Lung (tissue), 12 donors: Measurements from ENCODE around the gene CHRM4. TPM values are rescaled to one million over a fixed set of nuclear protein-coding genes. Genes with fewer than 3 reads are reported as not detected.

Experiments
- ATAC-seq: fragments of 200-7000 bp; cut with Tn5 transposase; one replicate; pipeline ENCODE4 v1.9.1; 2020; ENCODE audit warnings: moderate number of reproducible peaks; ENCODE audit not compliant: insufficient read depth, low FRiP score
- DNase-seq, 3 donors: peaks; one replicate each; pipeline ENCODE4 v3.0.0-alpha.2; 2013 to 2017
- H3K27ac ChIP-seq, 2 donors: one replicate each; pipeline ENCODE4 v1.5.1; 2013; ENCODE audit warnings: mild to moderate bottlenecking in 2 of 2, moderate library complexity in 2 of 2, control low read depth in 1 of 2, inconsistent platforms in 1 of 2, low read depth in 1 of 2, low read length in 1 of 2
- H3K27me3 ChIP-seq, 3 donors: one replicate each; pipeline ENCODE4 v1.5.1; 2013; ENCODE audit warnings: low read length in 2 of 3; ENCODE audit not compliant: control insufficient read depth in 3 of 3, insufficient read depth in 3 of 3
- H3K36me3 ChIP-seq, 4 donors: one replicate each; pipeline ENCODE4 v1.5.1; 2013; ENCODE audit warnings: low read length in 4 of 4, mild to moderate bottlenecking in 1 of 4, moderate library complexity in 1 of 4; ENCODE audit not compliant: control insufficient read depth in 4 of 4, insufficient read depth in 4 of 4
- H3K4me1 ChIP-seq, 5 donors: one replicate each; pipeline ENCODE4 v1.5.1; 2013; ENCODE audit warnings: low read length in 5 of 5, mild to moderate bottlenecking in 2 of 5, moderate library complexity in 1 of 5; ENCODE audit not compliant: control insufficient read depth in 5 of 5, insufficient read depth in 5 of 5
- H3K4me3 ChIP-seq: one replicate; pipeline ENCODE4 v1.5.1; 2013; ENCODE audit warnings: mild to moderate bottlenecking, control low read depth, moderate library complexity
- H3K9ac ChIP-seq, 2 donors: one replicate each; pipeline ENCODE4 v1.5.1; 2013; ENCODE audit warnings: low read length in 2 of 2, control low read depth in 1 of 2; ENCODE audit not compliant: insufficient read depth in 1 of 2
- H3K9me3 ChIP-seq, 4 donors: one replicate each; pipeline ENCODE4 v1.5.1; 2013; ENCODE audit warnings: low read length in 3 of 4, mild to moderate bottlenecking in 1 of 4, moderate library complexity in 1 of 4; ENCODE audit not compliant: control insufficient read depth in 4 of 4, insufficient read depth in 3 of 4
- WGBS, 2 donors: extraction: QIAGEN DNeasy Blood & Tissue Kit; methylation state at CpG; one replicate each; pipeline ENCODE4 v1.1.7; 2013; 5-methylcytosine and 5-hydroxymethylcytosine counted together
- polyA plus RNA-seq, 2 donors: library from polyadenylated mRNA; stranded (reverse); fragments of 200-250 nt; gene quantifications; one replicate each; pipeline ENCODE4 v1.2.1, GENCODE V29; 2013
- total RNA-seq, 2 donors: library from RNA; depleted of rRNA in 1 of 2; stranded (reverse); fragments of >200 nt in 1 of 2; gene quantifications; one replicate each; pipeline ENCODE4 v1.2.1, GENCODE V29; 2014 to 2021
- TF ChIP-seq, protein P1 (sequence below): IDR thresholded peaks from 2 replicates; pipeline ENCODE4 v1.5.1; 2012; ENCODE audit warnings: mild to moderate bottlenecking; ENCODE audit errors: control extremely low read depth, extremely low read depth
- donor health status: control.
- donor health status: control.
- donor health status: Bipolar disorder and iron deficiency.
- donor health status: healthy.
- donor health status: DM: yes; HTN: yes; CAD: no.

CHRM4 gene
- total and polyA plus RNA-seq, 4 donors: 0.05 to 0.28 (median 0.10) TPM; not detected in 1

DNA sequence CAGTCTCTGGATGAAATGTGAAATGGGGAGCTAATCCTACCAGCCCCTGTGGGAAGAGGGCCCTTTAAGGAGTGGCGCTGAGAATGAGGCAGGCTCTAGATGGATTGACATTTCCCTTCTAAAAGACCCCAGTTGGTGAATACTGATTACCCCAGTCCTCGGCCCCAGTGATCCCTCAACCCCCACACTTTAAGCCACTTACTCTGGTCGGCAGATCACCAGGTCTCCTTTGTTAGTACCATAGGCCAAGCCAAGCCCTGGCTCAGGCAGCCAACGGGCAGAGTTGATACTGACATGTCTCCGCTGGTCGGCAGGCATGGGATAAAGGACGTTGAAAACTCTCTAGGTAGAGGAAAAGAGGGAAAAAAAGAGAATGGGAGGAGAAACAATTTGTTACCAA, 26.1 kb upstream of the CHRM4 start:
- Histone ChIP-seq H3K4me3 (no peak overlapping the region), H3K27me3 (no peaks in the 10 kb centered on the region), H3K9ac (no peak overlapping the region), H3K4me1 (peaks cover 0 to 3% (median 0%) of the 10 kb centered on the region in 5 donors), H3K36me3 (peaks cover 11 to 44% (median 23%) of the 10 kb centered on the region in 4 donors), H3K9me3 (no peaks in the 10 kb centered on the region), H3K27ac (no peak overlapping the region)
- WGBS, 2 donors: 90 to 96% methylated on average over 7 of the region's 7 CpGs
- ATAC-seq (no peak), DNase-seq (no peak)
- TF ChIP-seq, protein P1, sequence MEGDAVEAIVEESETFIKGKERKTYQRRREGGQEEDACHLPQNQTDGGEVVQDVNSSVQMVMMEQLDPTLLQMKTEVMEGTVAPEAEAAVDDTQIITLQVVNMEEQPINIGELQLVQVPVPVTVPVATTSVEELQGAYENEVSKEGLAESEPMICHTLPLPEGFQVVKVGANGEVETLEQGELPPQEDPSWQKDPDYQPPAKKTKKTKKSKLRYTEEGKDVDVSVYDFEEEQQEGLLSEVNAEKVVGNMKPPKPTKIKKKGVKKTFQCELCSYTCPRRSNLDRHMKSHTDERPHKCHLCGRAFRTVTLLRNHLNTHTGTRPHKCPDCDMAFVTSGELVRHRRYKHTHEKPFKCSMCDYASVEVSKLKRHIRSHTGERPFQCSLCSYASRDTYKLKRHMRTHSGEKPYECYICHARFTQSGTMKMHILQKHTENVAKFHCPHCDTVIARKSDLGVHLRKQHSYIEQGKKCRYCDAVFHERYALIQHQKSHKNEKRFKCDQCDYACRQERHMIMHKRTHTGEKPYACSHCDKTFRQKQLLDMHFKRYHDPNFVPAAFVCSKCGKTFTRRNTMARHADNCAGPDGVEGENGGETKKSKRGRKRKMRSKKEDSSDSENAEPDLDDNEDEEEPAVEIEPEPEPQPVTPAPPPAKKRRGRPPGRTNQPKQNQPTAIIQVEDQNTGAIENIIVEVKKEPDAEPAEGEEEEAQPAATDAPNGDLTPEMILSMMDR: no peak

DNA sequence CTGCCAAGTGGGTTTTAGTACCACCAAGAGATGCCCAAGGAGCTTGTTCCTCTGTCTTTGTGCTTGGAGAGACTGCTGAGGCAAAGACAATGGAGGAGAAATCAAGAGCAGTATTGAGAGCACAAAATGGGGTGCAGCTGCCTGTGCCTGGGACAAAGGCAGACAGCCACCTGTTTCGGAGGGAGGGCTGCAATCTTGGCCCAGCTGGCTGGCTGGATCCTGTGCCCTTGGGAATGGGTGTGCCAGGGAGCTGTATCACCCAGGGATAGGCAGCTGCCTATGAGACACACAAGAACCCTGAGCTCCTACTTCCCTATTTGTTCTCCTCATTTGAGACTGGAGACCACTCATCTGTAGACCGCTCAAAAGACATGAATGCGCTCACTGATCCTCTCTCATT, 23.3 kb upstream of the CHRM4 start:
- no peak for ATAC-seq
- H3K9me3 ChIP-seq: no peaks in the 10 kb centered on the region
- DNase-seq: no peak
- no peak overlapping the region for H3K27ac ChIP-seq
- H3K4me3 ChIP-seq: no peak overlapping the region
- TF ChIP-seq, protein P1: no peak
- H3K36me3 ChIP-seq: peaks cover 7 to 40% (median 19%) of the 10 kb centered on the region in 4 donors
- no peaks in the 10 kb centered on the region for H3K27me3 ChIP-seq
- no peak overlapping the region for H3K9ac ChIP-seq
- H3K4me1 ChIP-seq: no peaks in the 10 kb centered on the region
- 64% methylated on average over 3 of the region's 3 CpGs for WGBS, 2 donors

DNA sequence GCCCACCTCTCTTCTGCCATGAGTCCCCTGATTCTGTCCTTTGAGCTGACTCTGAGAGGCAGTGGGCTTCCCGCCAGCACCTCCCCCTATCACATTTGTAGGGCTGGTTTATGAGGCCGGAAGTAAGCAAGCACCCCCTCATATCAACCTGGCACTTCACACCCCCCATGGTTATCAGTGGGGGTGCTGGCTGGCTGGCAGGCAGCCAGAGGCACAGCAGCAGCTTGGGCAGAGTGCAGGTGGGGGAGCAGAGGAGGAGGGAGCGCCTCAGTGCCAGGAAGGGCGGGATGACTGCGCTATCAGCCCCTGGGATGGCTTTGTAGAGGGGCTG, 22.9 kb upstream of the CHRM4 start:
- Histone ChIP-seq H3K27ac (no peak overlapping the region), H3K9me3 (no peaks in the 10 kb centered on the region), H3K27me3 (no peaks in the 10 kb centered on the region), H3K36me3 (peaks cover 7 to 44% (median 19%) of the 10 kb centered on the region in 4 donors), H3K4me3 (no peak overlapping the region), H3K9ac (no peak overlapping the region), H3K4me1 (no peaks in the 10 kb centered on the region)
- 92 to 96% methylated on average over 5 of the region's 5 CpGs for WGBS, 2 donors
- ATAC-seq: no peak
- DNase-seq: no peak
- TF ChIP-seq, protein P1: no peak

DNA sequence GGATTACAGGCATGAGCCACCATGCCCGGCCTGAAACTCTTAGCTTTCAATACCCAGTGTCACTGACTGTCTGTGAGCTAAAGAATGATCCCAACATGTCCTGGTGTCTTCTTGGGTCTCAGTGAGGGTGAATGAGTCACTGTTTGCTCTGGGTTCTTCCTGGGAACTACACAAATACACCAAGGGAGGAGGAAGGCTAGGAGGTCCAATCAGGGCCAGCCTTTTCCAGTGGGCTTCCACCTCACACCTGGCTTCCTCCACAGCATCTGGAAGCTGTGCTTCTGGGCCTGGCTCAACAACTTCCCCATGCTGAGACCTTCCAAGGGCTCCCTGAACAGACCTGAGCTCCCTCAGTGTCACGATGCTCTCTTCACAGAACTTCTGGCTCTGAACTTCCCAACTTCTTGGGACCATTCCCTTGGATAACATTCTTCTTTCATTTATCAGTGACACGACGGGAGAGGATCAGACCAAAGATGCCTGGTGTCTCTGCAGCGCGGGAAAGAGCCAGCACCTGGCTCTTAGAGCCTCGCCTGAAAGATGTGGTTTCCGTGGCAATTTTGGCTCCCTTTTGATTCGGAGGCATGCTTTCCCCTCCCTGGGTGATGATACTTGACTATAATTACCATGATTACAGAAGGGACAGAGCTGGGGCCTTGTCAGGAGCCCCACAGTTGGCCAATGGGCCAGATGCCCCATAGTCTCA, 22.3 kb upstream of the CHRM4 start:
- Histone ChIP-seq H3K4me3 (no peak overlapping the region), H3K9me3 (no peaks in the 10 kb centered on the region), H3K4me1 (no peaks in the 10 kb centered on the region), H3K9ac (no peak overlapping the region), H3K27me3 (no peaks in the 10 kb centered on the region), H3K27ac (no peak overlapping the region), H3K36me3 (peaks cover 7 to 46% (median 19%) of the 10 kb centered on the region in 4 donors)
- DNase-seq (no peak), ATAC-seq (no peak)
- 92 to 95% methylated on average over 9 of the region's 9 CpGs for WGBS, 2 donors
- TF ChIP-seq, protein P1: no peak
